HG03095 (cell line): ENCODE results near the gene FBXL14.
"Not testable (repeated sequence)": the region's sequence is repeated elsewhere in the genome, so short reads cannot be mapped to it uniquely, and the experiment has no call there.

Source experiments
- ATAC-seq: cut with Tn5 transposase; IDR thresholded peaks from one replicate; pipeline ENCODE4 v1.9.1; 2021; ENCODE audit warnings: moderate library complexity; ENCODE audit not compliant: unreplicated experiment

FBXL14 gene

GRCh38 chr12:1574865-1575259, 19.5 kb downstream of the FBXL14 start:
- ATAC-seq = no peak

GRCh38 chr12:1573960-1574864, 20.2 kb downstream of the FBXL14 start:
- ATAC-seq = no peak

GRCh38 chr12:1572731-1573130, 21.6 kb downstream of the FBXL14 start:
- no peak for ATAC-seq

- no peak for ATAC-seq
Measured at GRCh38 chr12:1567852-1568251, 26.5 kb downstream of the FBXL14 start.

GRCh38 chr12:1566449-1567135, 27.8 kb downstream of the FBXL14 start:
- ATAC-seq = no peak

- no peak for ATAC-seq
Measured at GRCh38 chr12:1565172-1565571, 29.2 kb downstream of the FBXL14 start.

GRCh38 chr12:1564067-1564466, 30.3 kb downstream of the FBXL14 start:
- no peak for ATAC-seq

- no peak for ATAC-seq
Measured at GRCh38 chr12:1562813-1563407, 31.5 kb downstream of the FBXL14 start.

- no peak for ATAC-seq
Measured at GRCh38 chr12:1560704-1561103, 33.7 kb downstream of the FBXL14 start.

GRCh38 chr12:1559676-1560091, 34.7 kb downstream of the FBXL14 start:
- ATAC-seq = no peak

GRCh38 chr12:1558108-1558507, 36.3 kb downstream of the FBXL14 start:
- not testable (repeated sequence) for ATAC-seq

GRCh38 chr12:1553987-1554982, 40.1 kb downstream of the FBXL14 start:
- ATAC-seq = peak; percentile 95

- no peak for ATAC-seq
Measured at GRCh38 chr12:1553536-1553935, 40.8 kb downstream of the FBXL14 start.

- ATAC-seq = no peak
Measured at GRCh38 chr12:1552911-1553491, 41.4 kb downstream of the FBXL14 start.

- ATAC-seq = no peak
Measured at GRCh38 chr12:1552171-1552570, 42.2 kb downstream of the FBXL14 start.

GRCh38 chr12:1551496-1551895, 42.9 kb downstream of the FBXL14 start:
- no peak for ATAC-seq

GRCh38 chr12:1546931-1547640, 47.3 kb downstream of the FBXL14 start:
- no peak for ATAC-seq

- ATAC-seq = no peak
Measured at GRCh38 chr12:1544996-1545700, 49.2 kb downstream of the FBXL14 start.

- ATAC-seq = no peak
Measured at GRCh38 chr12:1542599-1542998, 51.8 kb downstream of the FBXL14 start.
